Mammary epithelial cell (primary cell): ENCODE measurements around the gene TBC1D16.

ENCODE experiments used
- EZH2 ChIP-seq: IDR thresholded peaks from 2 replicates; pipeline ENCODE4 v1.6.1; 2012; ENCODE audit warnings: low read length, inconsistent platforms, borderline replicate concordance
- TF ChIP-seq, protein P1 (sequence below), 2 donors: IDR thresholded peaks in 1 of 2; conservative IDR thresholded peaks in 1 of 2; 2 replicates each; pipeline ENCODE4 v1.5.1; 2011 to 2012; ENCODE audit warnings: inconsistent platforms in 2 of 2, low read length in 2 of 2, mild to moderate bottlenecking in 2 of 2, control low read depth in 1 of 2, low read depth in 1 of 2; ENCODE audit not compliant: insufficient read depth in 1 of 2; ENCODE audit errors: extremely low read depth in 1 of 2

DNA sequence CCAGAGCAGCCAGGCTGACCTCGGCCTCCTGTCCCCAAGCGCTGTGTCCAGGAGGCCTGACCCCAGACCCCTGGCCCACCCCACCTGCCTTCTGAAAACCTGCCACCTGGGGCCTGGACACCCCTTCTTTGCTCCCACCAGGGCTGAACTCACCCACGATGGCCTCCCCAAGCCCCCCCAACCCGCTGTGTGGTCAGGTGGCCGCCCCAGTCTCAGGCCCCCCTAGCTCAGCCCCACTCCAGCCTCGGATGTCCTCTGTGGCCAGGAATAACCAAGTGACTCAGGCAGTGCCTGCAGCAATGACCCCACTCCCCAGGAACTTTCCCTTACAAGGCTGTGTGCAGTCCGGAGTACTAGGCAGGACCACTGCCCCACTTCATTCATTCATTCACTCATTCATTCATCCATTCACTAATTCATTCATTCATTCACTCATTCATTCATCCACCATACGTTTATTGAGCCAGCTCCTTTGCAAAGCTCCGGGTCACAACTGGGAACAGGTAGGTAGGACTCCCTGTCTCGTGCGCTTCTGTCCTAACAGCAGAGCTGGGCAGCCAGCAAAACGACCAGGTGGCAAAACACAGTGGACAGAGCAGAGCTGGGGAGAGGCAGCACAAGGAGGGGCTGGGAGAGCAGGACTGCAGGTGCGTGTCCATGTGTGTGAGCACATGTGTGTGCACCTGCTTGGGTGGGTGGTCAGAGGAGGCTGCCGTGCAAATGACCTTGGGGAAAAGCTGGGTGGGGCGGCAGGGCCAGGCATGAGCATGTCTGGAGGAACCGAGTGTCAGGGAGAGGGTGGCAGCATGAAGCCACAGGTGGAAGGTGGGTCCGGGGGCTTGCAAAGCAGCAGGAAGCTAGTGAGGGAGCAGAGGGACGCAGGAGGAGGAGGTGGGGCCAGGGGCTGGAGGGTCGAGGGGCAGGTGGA lies 120.6 kb downstream of the TBC1D16 start:
- TF ChIP-seq, protein P1, sequence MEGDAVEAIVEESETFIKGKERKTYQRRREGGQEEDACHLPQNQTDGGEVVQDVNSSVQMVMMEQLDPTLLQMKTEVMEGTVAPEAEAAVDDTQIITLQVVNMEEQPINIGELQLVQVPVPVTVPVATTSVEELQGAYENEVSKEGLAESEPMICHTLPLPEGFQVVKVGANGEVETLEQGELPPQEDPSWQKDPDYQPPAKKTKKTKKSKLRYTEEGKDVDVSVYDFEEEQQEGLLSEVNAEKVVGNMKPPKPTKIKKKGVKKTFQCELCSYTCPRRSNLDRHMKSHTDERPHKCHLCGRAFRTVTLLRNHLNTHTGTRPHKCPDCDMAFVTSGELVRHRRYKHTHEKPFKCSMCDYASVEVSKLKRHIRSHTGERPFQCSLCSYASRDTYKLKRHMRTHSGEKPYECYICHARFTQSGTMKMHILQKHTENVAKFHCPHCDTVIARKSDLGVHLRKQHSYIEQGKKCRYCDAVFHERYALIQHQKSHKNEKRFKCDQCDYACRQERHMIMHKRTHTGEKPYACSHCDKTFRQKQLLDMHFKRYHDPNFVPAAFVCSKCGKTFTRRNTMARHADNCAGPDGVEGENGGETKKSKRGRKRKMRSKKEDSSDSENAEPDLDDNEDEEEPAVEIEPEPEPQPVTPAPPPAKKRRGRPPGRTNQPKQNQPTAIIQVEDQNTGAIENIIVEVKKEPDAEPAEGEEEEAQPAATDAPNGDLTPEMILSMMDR (conservative IDR thresholded peaks at IDR 0.05 in 1 of 2, IDR thresholded peaks at IDR 0.05 in 1 of 2; ENCODE audit: extremely low read depth in 1 of 2, insufficient read depth in 1 of 2, low read depth in 1 of 2, low read length in 2 of 2) = no peak
- no peak for TF ChIP-seq EZH2
